GM21526 (cell line): ENCODE results near the gene CCDC171.
"Not testable (repeated sequence)": the region's sequence is repeated elsewhere in the genome, so short reads cannot be mapped to it uniquely, and the experiment has no call there.

Source experiments
- ATAC-seq: cut with Tn5 transposase; IDR thresholded peaks from one replicate; pipeline ENCODE4 v1.9.1; 2021; ENCODE audit warnings: moderate library complexity; ENCODE audit not compliant: unreplicated experiment, low FRiP score

The CCDC171 gene

GRCh38 chr9:15670246-15670645 is 117.4 kb downstream of the CCDC171 start:
- peak; percentile 74 for ATAC-seq

- peak; percentile 47 for ATAC-seq
These were observed 118.1 kb downstream of the CCDC171 start for GRCh38 chr9:15670894-15671293.

GRCh38 chr9:15693701-15694100 is 140.9 kb downstream of the CCDC171 start:
- ATAC-seq: no peak

GRCh38 chr9:15696979-15697378 is 144.1 kb downstream of the CCDC171 start:
- no peak for ATAC-seq

- no peak for ATAC-seq
These were observed 144.6 kb downstream of the CCDC171 start for GRCh38 chr9:15697446-15697851.

- ATAC-seq: not testable (repeated sequence)
These were observed 147.2 kb downstream of the CCDC171 start for GRCh38 chr9:15699876-15700559.

GRCh38 chr9:15707000-15707399 is 154.2 kb downstream of the CCDC171 start:
- no peak for ATAC-seq

GRCh38 chr9:15711531-15711930 is 158.7 kb downstream of the CCDC171 start:
- ATAC-seq: no peak

- no peak for ATAC-seq
These were observed 159.1 kb downstream of the CCDC171 start for GRCh38 chr9:15711931-15712330.

GRCh38 chr9:15714746-15715145 is 161.9 kb downstream of the CCDC171 start:
- no peak for ATAC-seq

- ATAC-seq: no peak
These were observed 164.6 kb downstream of the CCDC171 start for GRCh38 chr9:15717290-15717967.

GRCh38 chr9:15718423-15718822 is 165.6 kb downstream of the CCDC171 start:
- no peak for ATAC-seq

GRCh38 chr9:15720861-15721260 is 168.0 kb downstream of the CCDC171 start:
- ATAC-seq: no peak

- no peak for ATAC-seq
These were observed 170.0 kb downstream of the CCDC171 start for GRCh38 chr9:15722888-15723287.

GRCh38 chr9:15724016-15724415 is 171.2 kb downstream of the CCDC171 start:
- no peak for ATAC-seq

GRCh38 chr9:15724612-15725011 is 171.8 kb downstream of the CCDC171 start:
- no peak for ATAC-seq

- no peak for ATAC-seq
These were observed 173.1 kb downstream of the CCDC171 start for GRCh38 chr9:15725953-15726352.

GRCh38 chr9:15729507-15729906 is 176.7 kb downstream of the CCDC171 start:
- ATAC-seq: no peak

- ATAC-seq: no peak
These were observed 182.4 kb downstream of the CCDC171 start for GRCh38 chr9:15735083-15735857.

- ATAC-seq: no peak
These were observed 183.7 kb downstream of the CCDC171 start for GRCh38 chr9:15736569-15736968.

- ATAC-seq: no peak
These were observed 185.2 kb downstream of the CCDC171 start for GRCh38 chr9:15738011-15738410.
